ENCODE results near the gene RNF208. TPM values are rescaled to one million over a fixed set of nuclear protein-coding genes. Genes with fewer than 3 reads are reported as not detected.
A peak's percentile ranks its signal among the peaks of the same experiment; 100 is the strongest.

The RNF208 gene
- total RNA-seq, 1 donor from 2014 or later: 7.3 TPM

DNA sequence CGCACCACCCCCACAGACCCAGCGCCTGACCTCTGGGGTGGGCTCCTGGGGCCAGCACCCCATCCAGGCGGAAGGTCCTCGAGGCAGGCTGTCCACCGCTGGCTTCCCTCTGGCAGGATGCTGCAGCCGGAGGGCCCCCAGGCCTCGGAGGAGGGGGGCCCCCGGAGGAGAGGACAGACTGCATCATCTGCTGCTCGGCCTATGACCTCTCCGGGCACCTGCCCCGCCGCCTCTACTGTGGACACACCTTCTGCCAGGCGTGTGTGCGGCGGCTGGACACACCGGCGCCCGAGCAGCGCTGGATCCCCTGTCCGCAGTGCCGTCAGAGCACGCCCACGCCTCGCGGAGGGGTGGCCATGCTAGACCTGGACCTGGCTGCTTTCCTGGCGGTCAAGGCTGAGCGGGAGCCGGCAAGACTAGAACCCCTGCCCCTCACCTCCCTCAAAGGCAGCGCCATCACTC, 6.5 kb upstream of the RNF208 start:
- DNase-seq (ENCODE audit: low spot score) (no peak), ATAC-seq (no peak)

DNA sequence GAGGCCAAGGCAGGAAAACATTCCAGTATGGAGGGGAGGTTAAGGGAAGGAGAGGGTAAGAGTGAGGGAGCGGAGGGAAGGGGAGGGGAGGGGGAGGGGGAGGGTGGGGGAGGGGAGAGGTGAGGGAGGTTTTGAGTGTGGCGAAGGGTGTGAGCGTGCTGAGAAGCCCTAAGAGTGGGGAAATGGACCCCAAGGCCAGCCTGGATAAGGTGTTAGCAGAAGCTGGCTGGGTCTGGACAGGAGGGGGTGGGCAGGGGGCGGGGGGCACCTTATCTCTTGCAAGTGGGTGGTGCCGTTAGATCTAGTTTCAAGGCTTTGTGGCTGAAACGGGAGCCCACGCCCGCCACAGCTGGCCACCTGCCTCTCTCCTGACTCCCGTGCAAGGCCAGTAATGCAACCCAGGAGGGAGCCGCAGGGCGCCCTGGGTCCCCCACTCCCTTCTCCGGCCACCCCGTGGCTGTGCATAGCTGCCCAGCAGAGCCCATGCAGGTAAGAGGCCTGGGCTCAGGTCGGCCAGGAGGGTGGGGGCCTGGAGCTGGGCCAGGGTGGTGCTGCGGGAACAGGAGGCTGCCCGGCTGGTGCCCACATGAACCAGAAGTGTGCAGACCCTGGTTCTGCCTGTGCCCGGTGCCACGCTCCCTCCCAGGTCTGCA, 5.9 kb upstream of the RNF208 start:
- no peak for DNase-seq (ENCODE audit: low spot score)

DNA sequence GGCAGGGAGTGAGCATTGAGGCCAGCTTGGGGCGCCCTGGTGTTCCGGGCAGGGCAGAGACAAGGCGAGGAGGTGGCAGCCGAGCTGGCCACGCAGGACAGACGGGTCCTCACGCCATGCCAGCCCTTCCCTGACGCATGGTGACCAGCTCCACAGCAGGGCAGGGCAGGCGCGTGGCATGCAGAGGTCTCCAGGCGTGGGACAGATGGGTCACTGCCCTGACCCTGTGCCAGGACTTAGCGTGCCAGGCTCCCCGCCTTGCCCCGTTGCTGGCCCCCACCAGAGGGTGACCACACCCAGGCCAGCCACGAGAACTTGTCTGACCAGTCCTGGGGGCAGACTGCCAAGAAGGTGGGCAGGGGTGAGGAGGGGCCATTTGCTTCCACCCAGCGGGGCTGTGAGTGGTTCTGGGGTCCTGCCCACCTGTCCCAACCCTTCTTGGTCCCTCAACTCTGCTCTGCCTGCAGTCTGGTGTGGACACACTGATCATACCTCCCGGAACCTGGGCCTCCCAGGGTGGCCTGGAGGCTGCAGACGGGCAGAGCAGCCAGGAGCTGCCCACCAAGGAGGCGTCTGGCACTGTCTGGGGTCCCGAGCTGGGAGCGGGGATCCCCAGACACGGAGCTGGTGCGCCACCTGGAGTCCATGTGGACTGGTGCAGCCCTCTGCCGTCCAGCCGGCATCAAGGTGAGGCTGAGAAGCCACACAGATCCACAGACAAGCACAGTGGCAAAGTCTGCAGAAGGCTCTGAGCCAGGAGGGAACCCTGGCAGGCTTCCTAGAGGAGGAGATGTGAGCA, 5.2 kb upstream of the RNF208 start, which contains the start of gene RNF224:
RNF224 (plus strand) TSS at position 449 of the 799 bp plus-strand sequence. CDS start 834 bp downstream, outside the sequence.
- DNase-seq (ENCODE audit: low spot score): peak; percentile 84

More for the DNA sequence above, 5.9 kb upstream of the RNF208 start:
- no peak for ATAC-seq

DNA sequence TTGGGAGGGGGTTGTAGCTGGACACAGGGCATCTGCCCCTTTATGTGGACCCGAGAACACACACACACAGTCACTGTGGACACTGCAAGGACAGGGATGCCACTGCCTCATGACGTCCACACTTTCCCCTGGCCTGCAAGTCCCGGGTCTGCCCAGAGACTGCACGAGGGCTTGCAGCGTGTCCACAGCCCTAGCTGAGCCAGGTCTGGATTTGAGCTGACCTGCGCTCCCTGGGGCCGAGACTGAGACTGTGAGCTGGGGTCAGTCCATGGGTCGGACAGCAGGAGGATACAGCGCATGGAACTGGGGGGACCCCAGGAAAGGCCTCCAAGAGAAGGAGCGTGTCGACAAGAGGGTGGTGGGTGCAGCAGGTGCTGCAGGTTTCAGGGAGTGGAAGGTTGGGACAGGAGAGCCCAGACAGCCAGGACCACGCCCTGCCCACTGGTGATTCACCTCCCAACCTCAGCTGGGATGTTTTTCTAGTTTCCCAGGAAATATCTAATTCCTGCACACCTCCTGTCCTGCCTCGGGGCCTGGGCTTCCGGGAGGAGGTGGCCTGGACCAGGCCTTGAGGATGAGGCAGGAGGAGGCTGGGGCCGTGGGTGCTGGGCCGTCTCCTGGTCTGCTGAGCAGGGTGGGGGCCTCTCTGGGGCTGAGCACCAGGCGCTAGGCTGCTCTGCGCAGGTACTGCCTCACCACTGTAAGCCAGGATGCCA, 4.5 kb upstream of the RNF208 start:
- no peak for ATAC-seq

More for the DNA sequence above, 5.2 kb upstream of the RNF208 start, which contains the start of gene RNF224:
- peak; percentile 63 for ATAC-seq

DNA sequence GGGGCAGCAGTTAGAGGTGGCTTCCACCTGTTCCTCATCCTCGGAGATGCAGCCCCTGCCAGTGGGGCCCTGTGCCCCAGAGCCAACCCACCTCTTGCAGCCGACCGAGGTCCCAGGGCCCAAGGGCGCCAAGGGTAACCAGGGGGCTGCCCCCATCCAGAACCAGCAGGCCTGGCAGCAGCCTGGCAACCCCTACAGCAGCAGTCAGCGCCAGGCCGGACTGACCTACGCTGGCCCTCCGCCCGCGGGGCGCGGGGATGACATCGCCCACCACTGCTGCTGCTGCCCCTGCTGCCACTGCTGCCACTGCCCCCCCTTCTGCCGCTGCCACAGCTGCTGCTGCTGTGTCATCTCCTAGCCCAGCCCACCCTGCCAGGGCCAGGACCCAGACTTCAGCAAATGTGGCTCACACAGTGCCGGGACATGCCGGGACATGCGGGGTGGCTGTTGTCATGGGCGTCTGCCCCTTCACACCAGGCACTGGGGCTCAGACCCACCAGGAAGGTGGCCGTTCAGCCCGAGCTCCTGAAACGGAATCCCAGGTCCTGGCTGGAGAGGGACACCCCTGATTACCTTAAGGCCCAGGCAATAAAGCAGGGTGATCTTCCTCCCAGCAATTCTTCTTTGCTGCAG, 3.8 kb upstream of the RNF208 start:
- ATAC-seq (no peak), DNase-seq (ENCODE audit: low spot score) (no peak)

More for the DNA sequence above, 4.5 kb upstream of the RNF208 start:
- DNase-seq (ENCODE audit: low spot score): no peak

DNA sequence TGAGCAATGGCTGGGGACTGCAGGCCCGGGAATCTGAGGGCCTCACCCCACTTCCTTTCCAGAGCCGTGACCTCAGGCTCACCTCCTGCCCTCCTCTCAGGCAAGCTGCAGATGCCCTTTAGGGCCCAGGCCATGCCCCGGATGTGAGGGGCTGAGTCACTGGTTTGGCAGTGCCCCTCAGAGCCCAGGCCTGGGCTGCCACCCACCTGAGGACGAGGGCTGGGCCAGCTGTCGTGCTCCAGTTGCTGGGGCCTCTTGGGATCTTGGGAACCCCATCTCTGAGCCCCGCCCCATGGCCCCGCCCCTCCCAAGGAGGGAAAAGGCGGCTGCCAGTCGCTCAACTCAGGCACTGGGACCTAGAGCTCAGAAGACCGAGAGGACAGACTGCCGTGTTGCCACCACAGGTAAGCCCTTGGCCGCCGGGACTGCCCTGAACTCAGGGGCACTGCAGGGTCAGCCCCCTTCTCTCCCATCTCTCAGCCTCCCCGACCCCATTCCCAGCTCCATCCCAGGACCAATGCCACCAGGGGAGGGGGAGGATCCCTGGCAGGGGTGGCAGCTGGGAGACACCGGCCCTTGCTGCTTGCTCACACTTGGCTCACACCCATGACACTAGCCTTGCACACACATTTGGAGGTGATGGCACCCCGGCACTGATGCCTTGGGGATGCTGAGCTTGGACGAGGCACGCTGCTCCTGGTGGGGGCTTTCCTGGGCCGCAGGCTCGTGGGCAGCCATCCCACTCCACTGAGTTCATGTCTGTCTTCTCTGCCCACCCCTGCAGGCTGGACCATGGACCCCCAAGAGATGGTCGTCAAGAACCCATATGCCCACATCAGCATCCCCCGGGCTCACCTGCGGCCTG, 3.0 kb upstream of the RNF208 start, which contains the start of gene CYSRT1:
CYSRT1 (plus strand) TSS at position 345 of the 865 bp plus-strand sequence; CDS start at position 793, 448 bp downstream.
- DNase-seq (ENCODE audit: low spot score): no peak

DNA sequence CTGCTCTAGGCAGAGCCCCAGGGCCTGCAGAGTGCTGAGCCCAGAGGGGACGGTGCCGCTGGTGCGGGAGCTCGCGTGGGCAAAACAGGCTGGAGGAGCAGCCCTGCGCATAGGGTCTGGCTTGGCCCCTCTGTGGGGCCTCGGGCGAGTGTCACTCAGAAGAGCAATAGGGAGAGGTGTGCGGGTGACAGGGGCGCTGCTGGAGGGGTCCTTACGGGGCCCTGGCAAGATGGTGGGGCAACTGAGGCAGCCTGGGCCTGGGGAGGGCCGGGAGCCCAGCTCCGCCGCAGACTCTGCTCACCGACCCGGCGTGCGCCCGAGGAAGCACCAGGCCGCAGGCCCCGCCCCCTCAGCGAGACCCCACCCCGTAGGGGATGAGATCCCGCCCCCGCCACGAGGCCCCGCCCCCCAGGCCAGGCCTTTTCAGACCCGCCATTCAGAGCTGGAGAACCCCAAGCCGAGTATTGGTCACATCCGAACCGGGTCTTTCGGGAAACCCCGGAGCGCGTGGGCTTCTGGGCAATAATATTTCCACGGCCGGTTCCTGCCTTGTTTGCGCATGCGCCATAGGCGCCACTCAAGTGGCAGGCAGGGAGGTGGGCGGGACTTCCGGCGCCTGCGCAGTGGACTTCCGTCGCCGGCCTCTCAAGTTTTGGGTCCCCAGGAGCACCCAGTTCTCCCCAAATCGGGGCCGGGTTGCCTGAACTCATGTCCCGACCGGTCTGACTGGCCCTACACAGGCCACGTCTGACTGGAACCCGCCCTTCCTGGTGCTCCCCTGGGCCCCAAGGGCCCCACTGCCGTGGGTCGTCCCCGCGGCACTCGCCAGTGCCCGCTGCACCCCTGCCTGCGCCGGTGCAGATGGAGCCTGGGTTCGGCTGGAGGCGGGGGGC, 1.3 kb upstream of the RNF208 start:
- DNase-seq (ENCODE audit: low spot score): peak; percentile 98
- ATAC-seq: peak; percentile 87

More for the DNA sequence above, 3.0 kb upstream of the RNF208 start, which contains the start of gene CYSRT1:
- no peak for ATAC-seq

DNA sequence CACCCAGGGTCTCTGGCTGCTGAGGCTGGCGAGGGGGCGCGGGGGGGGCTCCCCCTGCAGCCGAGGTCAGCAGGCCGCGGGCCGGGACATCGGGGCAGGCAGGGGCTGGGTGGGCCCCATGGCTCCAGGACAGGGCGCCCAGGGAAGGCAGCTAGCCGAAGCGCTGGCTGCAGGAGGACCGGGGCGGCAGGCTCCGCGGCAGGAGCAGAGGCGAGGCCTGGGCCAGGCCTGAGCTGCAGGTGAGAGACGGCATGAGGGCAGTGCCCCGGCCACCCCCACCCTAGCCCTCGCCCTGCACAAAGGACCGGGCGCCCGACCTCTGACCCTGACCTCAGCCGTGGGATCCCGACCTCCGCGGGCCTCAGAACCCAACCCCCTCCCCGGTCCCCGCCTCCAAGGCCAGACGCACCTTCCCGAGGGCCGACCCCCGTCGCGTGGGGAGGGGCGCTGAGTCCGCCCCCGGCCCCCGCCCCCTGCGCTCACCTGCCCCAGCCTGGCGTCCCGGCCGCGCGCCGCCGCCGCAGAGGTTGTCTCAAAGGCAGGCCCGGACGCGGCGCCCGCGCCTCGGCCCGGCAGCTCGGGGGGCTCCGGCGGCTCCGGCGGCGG, 431 bp downstream of the RNF208 start:
- DNase-seq (ENCODE audit: low spot score) (peak; percentile 85), ATAC-seq (peak; percentile 55)

DNA sequence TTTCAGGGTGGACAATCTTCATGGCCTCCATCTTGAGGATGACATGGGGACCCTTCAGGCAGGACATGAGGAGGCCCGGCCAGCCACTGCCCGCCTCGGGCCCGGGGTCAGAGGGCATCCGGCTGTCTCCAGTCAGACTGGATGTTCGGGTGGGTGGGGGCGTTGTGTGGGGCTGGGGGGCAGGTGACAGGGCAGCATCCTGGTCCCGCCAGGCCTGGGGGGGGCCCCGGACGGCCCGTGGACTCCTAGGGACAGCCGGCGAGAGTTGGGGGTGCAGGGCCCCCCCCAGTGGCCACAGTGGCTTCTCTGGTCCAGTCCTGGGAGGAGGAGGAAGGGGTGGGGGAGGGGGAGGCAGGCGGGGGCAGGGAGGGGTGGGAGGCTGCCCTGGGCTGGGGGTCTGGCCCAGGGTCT, 940 bp downstream of the RNF208 start:
- ATAC-seq (no peak), DNase-seq (ENCODE audit: low spot score) (no peak)

DNA sequence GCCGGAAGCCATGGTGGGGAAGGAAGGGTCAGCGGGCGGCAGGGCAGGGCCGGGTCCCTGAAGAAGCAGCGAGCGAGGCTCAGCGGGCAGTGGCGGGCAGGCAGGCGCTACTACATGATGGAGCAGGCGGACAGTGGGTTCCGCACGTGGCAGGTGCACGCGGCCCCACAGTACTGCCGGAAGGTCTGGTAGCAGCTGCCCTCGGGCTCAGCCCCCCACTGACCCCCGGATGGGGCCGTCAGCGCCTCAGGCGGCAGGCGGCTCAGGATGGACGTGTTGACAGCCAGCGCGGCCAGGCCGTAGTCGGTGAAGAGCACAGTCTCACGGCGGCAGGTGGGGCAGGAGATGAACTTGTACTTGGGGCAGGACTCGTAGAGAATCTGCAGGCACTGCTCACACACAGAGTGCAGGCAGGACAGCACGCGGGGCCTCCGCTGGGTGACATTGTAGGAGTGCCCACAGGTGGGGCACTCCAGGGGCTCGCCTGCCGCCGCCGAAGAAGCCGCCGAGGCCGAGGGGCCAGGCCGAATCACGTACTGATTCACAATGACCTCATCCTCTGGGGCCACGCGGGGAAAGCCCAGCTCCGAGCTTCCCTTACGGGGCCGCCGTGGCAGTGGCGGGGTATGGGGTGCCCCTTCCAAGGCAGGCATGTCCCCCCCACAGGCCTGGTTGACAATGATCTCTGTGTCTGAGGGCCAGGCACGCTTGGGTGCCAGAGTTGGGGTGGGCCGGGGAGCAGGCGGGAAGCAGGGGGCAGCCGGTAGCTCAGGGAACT, 1.5 kb downstream of the RNF208 start:
- ATAC-seq: no peak
- no peak for DNase-seq (ENCODE audit: low spot score)

DNA sequence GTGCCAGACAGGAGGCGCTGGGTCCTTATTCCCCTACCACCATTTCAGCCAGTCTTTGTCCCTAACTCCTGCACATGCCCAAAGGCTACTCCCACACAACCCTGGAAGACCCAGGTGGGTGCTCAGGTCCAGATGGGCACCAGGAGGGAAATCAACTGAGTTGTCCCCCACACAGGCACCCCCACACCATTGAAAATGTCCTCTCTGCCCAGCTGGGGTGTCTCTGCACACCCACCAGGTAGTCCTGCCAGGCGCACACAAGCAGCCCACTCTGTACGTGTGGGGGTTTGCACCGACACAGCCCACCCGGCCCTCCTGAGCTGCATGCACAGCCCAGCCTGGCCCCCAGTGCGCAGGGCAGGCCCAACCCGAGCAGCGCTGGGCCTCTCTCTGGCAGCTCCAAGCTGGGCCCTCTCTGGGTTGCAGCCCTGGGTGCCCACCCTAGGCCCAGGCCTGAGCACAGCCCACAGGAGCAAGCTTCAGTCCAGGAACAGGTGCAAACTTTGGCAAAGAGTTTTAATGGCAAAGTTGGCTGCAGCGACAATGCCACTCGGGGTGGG, 2.2 kb downstream of the RNF208 start:
- ATAC-seq (no peak), DNase-seq (ENCODE audit: low spot score) (no peak)

DNA sequence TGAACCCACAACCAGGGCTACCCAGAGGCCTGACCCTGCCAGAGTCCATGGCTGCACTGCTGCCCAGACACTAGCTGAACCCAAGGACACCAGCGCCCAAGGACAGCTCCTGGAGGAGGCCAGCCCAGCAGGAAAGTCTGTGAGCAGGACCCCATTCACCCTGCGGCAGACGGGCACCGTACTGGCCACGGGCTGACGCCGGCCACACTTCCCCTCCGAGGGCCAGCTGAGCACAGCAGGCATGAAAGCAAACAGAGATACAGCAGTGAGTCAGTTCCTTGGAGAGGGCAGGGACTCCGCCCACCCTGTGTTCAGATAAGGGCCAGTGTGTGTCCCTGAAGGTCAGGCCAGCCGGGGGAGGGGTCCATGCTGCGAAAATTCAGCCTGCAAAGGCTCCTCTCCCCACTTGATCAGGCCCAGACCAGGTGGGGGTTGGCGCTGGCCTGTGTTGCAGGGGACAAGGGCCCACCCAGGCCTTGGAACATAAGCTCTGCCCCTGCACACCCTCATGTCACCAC, 3.2 kb downstream of the RNF208 start:
- no peak for DNase-seq (ENCODE audit: low spot score)
- ATAC-seq: no peak

DNA sequence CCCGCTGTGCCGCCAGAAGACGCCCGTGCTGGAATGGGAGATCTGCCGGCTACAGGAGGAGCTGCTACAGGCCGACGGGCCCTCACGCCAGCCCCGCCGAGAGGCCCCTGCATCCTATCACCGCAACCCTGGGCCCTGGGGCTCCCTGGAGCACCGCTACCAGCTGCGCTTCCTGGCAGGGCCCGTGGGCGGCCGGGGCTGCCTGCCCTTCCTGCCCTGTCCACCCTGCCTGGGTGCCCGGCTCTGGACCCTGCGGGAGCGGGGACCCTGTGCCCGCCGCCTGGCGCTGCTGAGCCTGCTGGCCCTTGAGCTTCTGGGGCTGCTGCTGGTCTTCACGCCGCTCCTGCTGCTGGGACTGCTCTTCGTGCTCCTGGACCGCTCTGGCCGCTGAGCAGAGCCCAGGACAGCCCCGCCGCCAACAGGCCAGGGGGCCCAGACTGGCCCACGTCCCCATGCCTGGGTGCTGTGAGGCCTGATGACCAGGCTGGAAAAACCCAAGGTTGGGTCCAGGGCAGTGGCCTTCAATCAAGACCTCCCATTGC, 3.8 kb downstream of the RNF208 start:
- DNase-seq (ENCODE audit: low spot score) (no peak), ATAC-seq (no peak)

DNA sequence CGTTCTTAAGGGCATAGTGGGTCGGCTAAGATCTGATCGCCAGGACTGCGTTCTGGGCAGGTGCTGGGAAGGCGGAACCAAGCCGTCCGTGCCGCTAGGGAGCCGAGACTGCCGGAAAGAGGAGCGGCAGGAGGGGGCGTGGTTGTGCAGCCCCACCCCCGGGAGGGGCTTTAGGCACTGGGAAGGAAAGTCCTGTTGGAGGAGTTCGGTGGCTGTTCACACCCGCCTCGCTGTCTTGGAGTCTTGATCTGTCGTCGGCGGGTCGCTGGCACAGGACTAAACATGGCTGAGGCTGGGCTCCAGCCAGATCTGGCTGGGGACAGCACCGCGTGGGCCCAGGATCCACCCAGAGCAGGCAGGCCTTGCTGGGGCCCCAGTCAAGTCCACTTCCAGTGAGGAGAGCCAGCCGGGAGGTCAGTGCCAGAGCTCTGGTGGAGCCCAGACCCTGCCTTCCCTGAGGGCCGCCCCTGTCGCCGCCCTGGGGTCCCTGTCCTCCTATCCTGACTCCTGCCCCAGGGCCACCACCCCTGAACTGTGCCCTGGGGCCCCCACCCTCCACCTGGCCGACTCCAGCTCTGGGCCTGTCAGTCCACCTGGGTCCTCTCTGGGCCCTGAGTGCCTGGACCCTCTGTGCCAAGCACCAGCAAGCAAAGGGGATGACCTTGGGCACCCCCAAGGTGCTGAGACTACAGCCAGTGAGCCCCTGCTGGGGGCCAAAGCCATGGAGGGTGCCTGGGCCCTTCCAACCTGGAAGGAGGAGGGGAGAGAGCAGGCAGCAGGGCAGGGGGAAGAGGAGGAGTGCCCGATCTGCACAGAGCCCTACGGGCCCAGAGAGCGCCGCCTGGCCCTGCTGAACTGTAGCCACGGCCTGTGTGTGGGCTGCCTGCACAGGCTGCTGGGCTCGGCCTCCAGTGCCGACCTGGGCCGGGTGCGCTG, 4.5 kb downstream of the RNF208 start:
- peak; percentile 52 for ATAC-seq
- no peak for DNase-seq (ENCODE audit: low spot score)

DNA sequence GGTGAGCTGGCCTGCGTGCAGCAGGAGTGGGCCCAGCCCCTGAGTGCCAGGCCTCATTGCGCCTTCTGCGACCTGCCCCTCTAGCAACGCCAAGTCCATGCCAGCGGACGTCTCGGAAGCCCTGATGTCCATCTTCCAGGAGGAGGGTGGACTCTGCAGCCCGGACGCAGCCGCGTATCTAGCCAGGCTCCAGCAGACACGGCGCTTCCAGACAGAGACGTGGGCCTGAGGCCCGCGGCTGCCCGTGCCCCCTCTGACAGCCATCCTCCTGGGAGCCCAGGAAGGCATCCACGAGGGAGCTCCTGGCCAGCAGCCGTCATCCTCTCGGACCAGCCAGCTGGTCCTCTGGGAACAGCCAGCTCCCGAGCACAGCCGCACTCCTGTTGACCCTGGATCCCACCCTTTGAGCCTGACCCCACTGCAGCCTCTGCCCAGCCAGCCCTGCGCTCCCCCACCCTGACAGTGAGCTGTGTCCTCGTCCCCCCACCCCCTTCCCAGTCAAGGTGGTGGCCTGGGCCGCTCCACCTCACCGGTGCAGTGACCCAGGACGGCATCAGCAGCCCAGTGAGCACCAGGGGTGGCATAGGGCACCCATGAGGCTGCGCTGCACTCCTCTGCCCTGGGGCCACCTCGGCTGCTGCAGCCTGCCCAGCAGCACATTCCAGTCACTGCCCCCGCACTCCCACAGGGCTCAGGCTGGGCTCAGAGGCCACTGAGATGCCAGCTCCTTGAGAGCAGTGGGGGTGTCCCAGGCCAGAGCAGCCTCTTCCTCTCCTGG, 5.7 kb downstream of the RNF208 start:
- DNase-seq (ENCODE audit: low spot score) (no peak), ATAC-seq (no peak)

Data from left lobe of liver (tissue), 2 donors.